Measurements from ENCODE around the gene SMIM14. TPM values are rescaled to one million over a fixed set of nuclear protein-coding genes. Genes with fewer than 3 reads are reported as not detected.

The SMIM14 gene
- total RNA-seq, 1 experiment from 2014 or later: 32.3 TPM

- no peak overlapping the region for H3K4me3 Mint-ChIP-seq
These were observed 22.1 kb upstream of the SMIM14 start for GRCh38 chr4:39660757-39661156.

GRCh38 chr4:39660045-39660444, 21.4 kb upstream of the SMIM14 start:
- ATAC-seq (no peak), DNase-seq (ENCODE audit: low spot score) (no peak)
- ChIA-PET CTCF (no interaction called here), POLR2A (no interaction called here)
- no peaks in the 10 kb centered on the region for H3K4me1 Mint-ChIP-seq
- H3K27me3 Mint-ChIP-seq (ENCODE audit: low read depth): no peaks in the 10 kb centered on the region
- no peaks in the 10 kb centered on the region for H3K9me3 Mint-ChIP-seq
- no peak for TF ChIP-seq EMX1 (CRISPR knock-in tag; IDR thresholded peaks at IDR 0.05)
- TF ChIP-seq, protein P1, sequence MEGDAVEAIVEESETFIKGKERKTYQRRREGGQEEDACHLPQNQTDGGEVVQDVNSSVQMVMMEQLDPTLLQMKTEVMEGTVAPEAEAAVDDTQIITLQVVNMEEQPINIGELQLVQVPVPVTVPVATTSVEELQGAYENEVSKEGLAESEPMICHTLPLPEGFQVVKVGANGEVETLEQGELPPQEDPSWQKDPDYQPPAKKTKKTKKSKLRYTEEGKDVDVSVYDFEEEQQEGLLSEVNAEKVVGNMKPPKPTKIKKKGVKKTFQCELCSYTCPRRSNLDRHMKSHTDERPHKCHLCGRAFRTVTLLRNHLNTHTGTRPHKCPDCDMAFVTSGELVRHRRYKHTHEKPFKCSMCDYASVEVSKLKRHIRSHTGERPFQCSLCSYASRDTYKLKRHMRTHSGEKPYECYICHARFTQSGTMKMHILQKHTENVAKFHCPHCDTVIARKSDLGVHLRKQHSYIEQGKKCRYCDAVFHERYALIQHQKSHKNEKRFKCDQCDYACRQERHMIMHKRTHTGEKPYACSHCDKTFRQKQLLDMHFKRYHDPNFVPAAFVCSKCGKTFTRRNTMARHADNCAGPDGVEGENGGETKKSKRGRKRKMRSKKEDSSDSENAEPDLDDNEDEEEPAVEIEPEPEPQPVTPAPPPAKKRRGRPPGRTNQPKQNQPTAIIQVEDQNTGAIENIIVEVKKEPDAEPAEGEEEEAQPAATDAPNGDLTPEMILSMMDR (IDR thresholded peaks at IDR 0.05): no peak
- TF ChIP-seq ZNF263 (CRISPR knock-in tag; IDR thresholded peaks at IDR 0.05; ENCODE audit: low read depth): no peak
- TF ChIP-seq ELF4 (CRISPR knock-in tag; IDR thresholded peaks at IDR 0.05; ENCODE audit: low read depth): no peak
- no peak for TF ChIP-seq ZNF423 (CRISPR knock-in tag; IDR thresholded peaks at IDR 0.05)
- TF ChIP-seq ZNF425 (CRISPR knock-in tag; conservative IDR thresholded peaks at IDR 0.05): no peak
- TF ChIP-seq ZNF416 (CRISPR knock-in tag; IDR thresholded peaks at IDR 0.05): no peak
- TF ChIP-seq, protein P2, sequence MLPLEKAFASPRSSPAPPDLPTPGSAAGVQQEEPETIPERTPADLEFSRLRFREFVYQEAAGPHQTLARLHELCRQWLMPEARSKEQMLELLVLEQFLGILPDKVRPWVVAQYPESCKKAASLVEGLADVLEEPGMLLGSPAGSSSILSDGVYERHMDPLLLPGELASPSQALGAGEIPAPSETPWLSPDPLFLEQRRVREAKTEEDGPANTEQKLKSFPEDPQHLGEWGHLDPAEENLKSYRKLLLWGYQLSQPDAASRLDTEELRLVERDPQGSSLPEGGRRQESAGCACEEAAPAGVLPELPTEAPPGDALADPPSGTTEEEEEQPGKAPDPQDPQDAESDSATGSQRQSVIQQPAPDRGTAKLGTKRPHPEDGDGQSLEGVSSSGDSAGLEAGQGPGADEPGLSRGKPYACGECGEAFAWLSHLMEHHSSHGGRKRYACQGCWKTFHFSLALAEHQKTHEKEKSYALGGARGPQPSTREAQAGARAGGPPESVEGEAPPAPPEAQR (CRISPR knock-in tag; IDR thresholded peaks at IDR 0.05): no peak
- no peak for TF ChIP-seq ESRRA (CRISPR knock-in tag; IDR thresholded peaks at IDR 0.05; ENCODE audit: borderline replicate concordance)
- TF ChIP-seq NFYB (CRISPR knock-in tag; conservative IDR thresholded peaks at IDR 0.05; ENCODE audit: low read depth): no peak
- no peak for TF ChIP-seq TP53 (CRISPR knock-in tag; IDR thresholded peaks at IDR 0.05)
- TF ChIP-seq CDX4 (CRISPR knock-in tag; IDR thresholded peaks at IDR 0.05; ENCODE audit: borderline replicate concordance): no peak
- no peak for TF ChIP-seq RORB (CRISPR knock-in tag; IDR thresholded peaks at IDR 0.05)
- TF ChIP-seq ATF2 (CRISPR knock-in tag; IDR thresholded peaks at IDR 0.05; ENCODE audit: borderline replicate concordance, low read depth): no peak
- H3K36me3 Mint-ChIP-seq: no peaks in the 10 kb centered on the region
- no peak overlapping the region for H3K27ac Mint-ChIP-seq
- no peak overlapping the region for H3K4me3 Mint-ChIP-seq

More at GRCh38 chr4:39660757-39661156, 22.1 kb upstream of the SMIM14 start:
- Mint-ChIP-seq H3K4me1 (no peaks in the 10 kb centered on the region), H3K9me3 (no peaks in the 10 kb centered on the region), H3K27me3 (ENCODE audit: low read depth) (no peaks in the 10 kb centered on the region), H3K27ac (no peak overlapping the region), H3K36me3 (no peaks in the 10 kb centered on the region)
- DNase-seq (ENCODE audit: low spot score): no peak
- ATAC-seq: no peak
- ChIA-PET CTCF (no interaction called here), POLR2A (no interaction called here)
- no peak for TF ChIP-seq FOXP1 (CRISPR knock-in tag; IDR thresholded peaks at IDR 0.05; ENCODE audit: borderline replicate concordance)
- TF ChIP-seq ZNF317 (CRISPR knock-in tag; IDR thresholded peaks at IDR 0.05; ENCODE audit: borderline replicate concordance, low read depth): no peak
- no peak for TF ChIP-seq RELA (CRISPR knock-in tag; IDR thresholded peaks at IDR 0.05; ENCODE audit: borderline replicate concordance)
- no peak for TF ChIP-seq FOXK1 (CRISPR knock-in tag; IDR thresholded peaks at IDR 0.05)
- TF ChIP-seq ZNF416 (CRISPR knock-in tag; IDR thresholded peaks at IDR 0.05): no peak
- TF ChIP-seq FOXJ3 (CRISPR knock-in tag; IDR thresholded peaks at IDR 0.05; ENCODE audit: borderline replicate concordance): no peak
- no peak for TF ChIP-seq HMGA2 (CRISPR knock-in tag; IDR thresholded peaks at IDR 0.05)
- TF ChIP-seq, protein P2 (CRISPR knock-in tag; IDR thresholded peaks at IDR 0.05): no peak
- TF ChIP-seq, protein P3, sequence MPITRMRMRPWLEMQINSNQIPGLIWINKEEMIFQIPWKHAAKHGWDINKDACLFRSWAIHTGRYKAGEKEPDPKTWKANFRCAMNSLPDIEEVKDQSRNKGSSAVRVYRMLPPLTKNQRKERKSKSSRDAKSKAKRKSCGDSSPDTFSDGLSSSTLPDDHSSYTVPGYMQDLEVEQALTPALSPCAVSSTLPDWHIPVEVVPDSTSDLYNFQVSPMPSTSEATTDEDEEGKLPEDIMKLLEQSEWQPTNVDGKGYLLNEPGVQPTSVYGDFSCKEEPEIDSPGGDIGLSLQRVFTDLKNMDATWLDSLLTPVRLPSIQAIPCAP (CRISPR knock-in tag; IDR thresholded peaks at IDR 0.05): no peak
- TF ChIP-seq ZNF219 (CRISPR knock-in tag; IDR thresholded peaks at IDR 0.05; ENCODE audit: borderline replicate concordance): no peak

All from WTC11 (cell line).